NCI-H2107 treated with DMSO at 0.1 percent for 48 hours (cell line): ENCODE data around the gene C22orf31.

Experiments used
- DNase-seq: peaks from one replicate; lab custom pipeline; 2025; ENCODE audit not compliant: unreplicated experiment; lab: John Stamatoyannopoulos, UW

The C22orf31 gene

GRCh38 chr22:29030016-29030617 lies 31.5 kb downstream of the C22orf31 start:
- DNase-seq = no peak

GRCh38 chr22:29029202-29030000 lies 32.2 kb downstream of the C22orf31 start:
- DNase-seq = no peak

- DNase-seq = no peak
Observed at GRCh38 chr22:29028468-29028867, 33.2 kb downstream of the C22orf31 start.

- no peak for DNase-seq
Observed at GRCh38 chr22:29026579-29026978, 35.1 kb downstream of the C22orf31 start.

DNA sequence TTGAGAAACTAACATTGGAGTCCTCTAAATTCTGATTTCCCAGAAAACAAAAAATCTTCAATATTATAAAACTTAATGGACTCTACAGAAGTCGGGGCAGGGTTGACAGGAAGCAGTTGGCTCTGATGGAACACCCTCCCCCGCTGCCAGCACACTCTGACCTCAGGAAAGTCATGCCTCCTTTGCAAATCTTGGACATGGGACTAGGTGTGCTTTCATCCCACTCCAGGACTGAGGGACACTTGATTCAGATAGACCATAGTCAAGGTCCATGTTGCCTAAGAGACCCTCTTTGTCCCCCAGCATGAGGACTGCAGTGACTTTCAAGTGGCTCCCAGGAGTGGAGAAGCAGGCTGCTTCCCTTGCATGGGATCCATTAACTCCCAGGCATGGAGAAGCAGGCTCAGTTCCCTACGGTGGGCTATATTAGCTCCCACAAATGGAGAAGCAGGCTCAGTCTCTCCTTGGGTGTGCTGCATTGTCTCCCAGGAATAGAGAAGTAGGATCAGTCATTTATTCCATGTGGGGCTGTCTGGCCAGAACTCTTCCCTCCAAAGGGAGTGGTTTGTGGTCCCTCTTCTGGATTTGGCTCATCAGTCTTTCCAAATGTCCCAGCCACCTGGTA lies 38.3 kb downstream of the C22orf31 start:
- DNase-seq = no peak

DNA sequence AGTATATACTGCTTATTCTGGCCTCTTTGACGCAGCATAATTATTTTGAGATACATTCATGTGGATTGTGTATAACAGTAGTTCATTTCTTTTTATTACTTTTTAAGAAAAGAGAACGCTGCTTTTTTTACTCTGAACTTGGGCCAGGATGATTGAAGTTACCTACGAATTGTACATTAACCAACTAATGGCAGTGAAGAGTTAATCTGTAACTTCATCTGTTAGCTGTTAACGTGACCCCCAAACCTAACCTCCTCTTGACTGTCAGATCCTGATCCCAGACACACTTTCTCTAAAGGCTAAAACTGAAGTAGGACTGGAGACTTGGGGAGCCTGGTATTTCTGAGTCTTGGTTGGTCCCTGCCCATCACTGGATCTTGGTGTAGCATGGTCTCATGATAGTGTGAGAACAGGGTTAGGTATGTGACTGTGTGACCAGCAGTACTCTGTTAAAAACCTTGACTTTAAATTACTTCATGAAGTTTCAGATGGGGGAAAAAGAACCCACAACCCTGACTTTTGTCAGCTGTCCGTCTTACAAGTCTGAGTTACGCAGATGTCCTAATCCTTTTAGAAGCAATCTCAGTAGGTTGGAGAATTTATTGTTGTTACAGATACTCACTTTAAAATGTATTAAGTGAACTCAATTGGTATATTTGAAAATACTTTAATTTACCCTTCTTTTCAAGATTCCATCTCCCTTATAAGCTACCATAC lies 39.4 kb downstream of the C22orf31 start:
- DNase-seq = no peak

DNA sequence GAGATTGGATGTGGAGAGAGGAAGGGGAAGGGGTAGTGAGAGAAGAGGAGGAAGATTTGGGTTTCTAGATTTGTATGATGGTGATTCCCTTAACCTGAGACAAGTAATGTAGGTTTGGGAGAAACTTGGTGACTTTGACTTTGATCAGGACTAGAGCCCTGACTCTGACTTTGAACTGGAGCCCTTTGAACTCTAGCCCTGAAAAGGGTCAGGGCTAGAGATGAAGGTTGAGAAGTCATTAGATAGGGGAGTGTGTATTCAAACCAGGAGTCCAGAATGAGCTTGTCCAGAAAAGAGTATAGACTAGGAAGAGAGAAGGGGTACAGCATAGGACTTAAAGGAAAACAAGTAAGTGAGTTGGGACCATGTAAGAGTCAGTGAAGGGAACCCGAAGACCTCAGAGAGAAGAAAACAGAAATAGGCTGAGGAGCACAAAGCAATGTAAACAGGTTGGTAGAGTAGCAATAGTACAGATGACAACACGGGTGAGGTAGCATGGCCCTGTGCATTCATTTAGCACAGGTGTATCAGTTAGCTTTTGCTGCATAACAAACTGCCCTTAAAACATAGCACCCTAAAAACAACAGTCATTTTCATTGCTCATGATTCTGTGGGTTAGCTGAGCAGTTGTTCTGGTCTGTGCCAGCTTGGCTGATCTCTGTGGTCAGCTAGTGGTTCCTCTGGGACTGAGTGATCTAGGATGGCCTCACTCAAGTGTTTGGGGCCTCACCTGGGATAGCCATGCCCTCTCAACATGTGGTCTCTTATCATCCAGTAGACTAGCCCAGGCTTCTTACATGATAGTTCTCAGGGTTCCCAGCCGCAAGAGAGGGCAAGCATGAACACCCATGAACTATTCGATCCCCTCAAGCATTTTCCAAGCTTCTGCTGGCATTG lies 43.1 kb downstream of the C22orf31 start:
- DNase-seq = no peak

DNA sequence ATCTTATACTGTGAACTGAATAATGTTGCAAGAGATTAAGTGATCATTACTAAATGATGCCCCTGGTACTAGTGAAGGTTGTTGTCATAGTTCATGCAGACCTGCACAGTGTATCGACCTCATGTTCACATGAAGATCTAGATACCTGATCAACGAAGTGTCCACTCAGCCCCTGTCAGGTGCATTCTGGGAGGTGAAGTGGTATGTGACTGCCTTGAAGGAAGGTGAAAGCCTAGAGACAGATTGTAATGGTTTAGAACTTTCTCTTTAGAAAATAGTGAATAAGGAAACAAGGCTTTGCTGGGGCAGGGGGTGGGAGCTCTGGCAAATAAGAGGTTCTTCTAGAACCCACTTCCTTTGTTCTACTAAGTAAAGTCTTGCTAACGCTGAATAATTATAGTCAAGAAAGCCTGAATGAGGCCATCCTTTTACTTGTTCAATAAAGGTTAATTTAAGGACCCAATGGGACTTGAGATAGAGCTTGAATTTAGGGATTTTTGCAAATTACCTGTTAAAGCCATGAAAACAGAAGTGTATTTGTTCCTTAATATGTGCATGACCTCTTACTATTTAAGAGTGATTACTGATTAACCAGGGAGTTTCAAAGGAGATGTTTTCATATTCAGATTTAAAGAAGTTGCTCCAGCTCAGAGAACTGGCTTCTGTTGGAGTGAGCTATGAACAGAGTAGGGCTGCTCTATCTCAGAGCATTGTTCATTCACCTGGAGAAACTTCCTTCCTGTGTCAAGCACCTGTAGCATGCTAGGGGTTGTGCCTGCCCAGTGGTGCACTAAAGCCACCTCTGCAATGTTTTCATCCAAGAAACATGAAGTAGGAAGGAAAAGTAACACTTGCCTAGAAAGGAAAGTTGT lies 45.3 kb downstream of the C22orf31 start:
- DNase-seq = no peak

GRCh38 chr22:29014773-29015172 lies 46.9 kb downstream of the C22orf31 start:
- no peak for DNase-seq

DNA sequence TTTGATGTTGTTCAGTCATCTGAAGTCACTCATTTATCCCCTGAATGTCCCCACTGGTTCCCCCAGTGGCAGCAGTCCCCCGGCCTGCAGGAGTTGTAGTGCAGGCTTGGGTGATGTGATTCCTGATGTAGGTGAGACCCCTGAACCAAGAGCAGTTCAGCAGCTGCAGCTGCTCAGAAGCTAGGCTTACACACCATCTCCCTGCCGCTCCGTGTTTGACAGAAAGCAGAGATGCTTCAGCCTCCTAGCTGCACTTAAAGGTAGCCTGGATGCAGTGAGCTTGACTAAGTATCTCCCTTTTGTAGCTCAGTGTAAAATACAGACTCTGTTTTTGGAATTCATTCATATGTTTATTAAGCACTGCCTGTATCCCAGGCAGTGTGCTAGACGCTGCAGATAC lies 47.3 kb downstream of the C22orf31 start:
- no peak for DNase-seq

- DNase-seq = no peak
Observed at GRCh38 chr22:29012952-29013351, 48.7 kb downstream of the C22orf31 start.

- DNase-seq = no peak
Observed at GRCh38 chr22:29012101-29012433, 49.6 kb downstream of the C22orf31 start.

DNA sequence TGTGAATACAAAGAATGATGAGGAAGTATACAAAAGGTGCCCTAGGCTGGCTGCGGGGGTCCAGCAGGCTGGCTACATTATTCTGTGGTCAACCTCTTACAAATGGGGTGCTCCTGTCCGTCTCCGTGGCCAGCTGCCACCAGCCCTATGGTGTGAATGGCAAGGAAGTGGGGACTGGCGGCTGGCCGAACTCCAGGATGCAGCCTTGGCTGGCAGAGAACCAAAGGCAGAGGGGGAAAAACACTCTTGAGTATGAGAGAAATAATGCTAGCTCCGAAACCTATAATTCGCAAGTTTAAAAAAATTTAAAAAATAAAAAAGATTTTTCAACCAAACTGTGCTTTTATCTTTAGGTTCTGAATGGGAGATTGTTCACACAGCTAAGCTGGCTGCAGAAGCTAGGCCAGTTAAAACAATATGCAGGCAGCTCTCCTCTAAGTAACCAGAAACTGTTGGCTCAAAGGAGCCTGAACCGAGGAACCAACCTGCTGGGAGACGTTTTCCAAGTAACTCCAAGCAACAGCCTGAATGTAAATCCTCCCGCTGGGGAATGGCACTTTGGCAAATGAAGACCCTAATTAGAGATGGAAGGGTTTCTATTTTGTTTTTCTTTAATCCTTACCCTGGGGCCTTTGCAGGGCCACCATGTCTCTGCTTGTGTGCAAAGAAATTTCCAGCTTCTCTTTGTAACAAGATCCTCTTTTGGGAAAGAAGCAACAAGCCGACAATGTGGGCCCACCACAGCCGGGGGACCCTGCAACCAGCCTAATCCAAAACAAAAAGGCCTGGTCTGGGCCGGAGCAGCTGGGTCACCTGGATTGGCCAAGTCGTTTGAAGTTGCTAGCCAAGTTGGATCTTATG lies 50.2 kb downstream of the C22orf31 start:
- DNase-seq = no peak

GRCh38 chr22:29009148-29009547 lies 52.5 kb downstream of the C22orf31 start:
- no peak for DNase-seq
